Neuron (in vitro differentiated cells): ENCODE results near the gene DPH1.
"Not testable (repeated sequence)": the region's sequence is repeated elsewhere in the genome, so short reads cannot be mapped to it uniquely, and the experiment has no call there.

ENCODE experiments used
- H2AFZ ChIP-seq: one replicate; pipeline ENCODE4 v1.6.1; 2013; ENCODE audit warnings: low read depth, mild to moderate bottlenecking, inconsistent platforms, low read length, moderate library complexity
- H3K27me3 ChIP-seq: one replicate; pipeline ENCODE4 v1.6.1; 2013; ENCODE audit warnings: low read length; ENCODE audit not compliant: insufficient read depth
- H3K36me3 ChIP-seq: one replicate; pipeline ENCODE4 v1.6.1; 2013; ENCODE audit warnings: low read length; ENCODE audit not compliant: insufficient read depth
- H3K4me1 ChIP-seq: one replicate; pipeline ENCODE4 v1.6.1; 2013; ENCODE audit warnings: low read length; ENCODE audit not compliant: insufficient read depth
- H3K4me3 ChIP-seq: 2 replicates; pipeline ENCODE4 v1.5.1; 2013; ENCODE audit warnings: mild to moderate bottlenecking, low read length, moderate library complexity
- H3K9me3 ChIP-seq: one replicate; pipeline ENCODE4 v1.6.1; 2013; ENCODE audit warnings: low read length

Gene DPH1

DNA sequence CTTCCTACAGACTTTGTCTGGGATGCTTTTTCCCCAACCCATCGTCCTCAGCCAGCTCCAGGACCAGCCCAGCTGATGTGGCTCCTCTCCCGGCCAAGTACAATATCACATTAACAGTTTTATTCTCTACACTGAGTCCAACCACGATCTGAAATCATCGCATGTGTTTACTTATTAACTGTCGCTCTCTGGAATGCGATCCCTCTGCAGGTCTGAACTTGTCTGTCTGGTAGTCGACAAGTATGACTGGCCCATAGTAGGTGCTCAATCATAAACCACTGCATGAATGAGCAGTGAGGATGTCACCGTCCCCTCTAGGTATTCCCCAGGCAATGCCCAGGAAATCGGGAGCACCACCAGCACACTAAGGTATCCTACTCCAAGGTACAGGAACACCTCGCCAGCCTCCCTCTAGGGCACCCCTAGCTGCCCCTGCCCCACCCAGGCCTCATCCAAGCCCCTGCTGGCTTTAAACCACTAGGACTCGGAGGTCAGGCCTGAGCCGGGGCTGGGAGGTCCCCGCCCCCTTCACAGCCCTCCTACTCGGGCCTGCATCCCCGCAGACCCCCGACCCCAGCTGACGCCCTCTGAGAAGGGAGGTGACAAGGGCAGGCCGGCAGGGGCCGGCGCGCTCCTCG lies 32.5 kb upstream of the DPH1 start:
- no peaks in the 10 kb centered on the region for H3K36me3 ChIP-seq
- no peak overlapping the region for H2AFZ ChIP-seq
- no peaks in the 10 kb centered on the region for H3K9me3 ChIP-seq
- H3K4me3 ChIP-seq, result no peak overlapping the region
- peaks cover 29% of the 10 kb centered on the region for H3K4me1 ChIP-seq
- no peaks in the 10 kb centered on the region for H3K27me3 ChIP-seq

DNA sequence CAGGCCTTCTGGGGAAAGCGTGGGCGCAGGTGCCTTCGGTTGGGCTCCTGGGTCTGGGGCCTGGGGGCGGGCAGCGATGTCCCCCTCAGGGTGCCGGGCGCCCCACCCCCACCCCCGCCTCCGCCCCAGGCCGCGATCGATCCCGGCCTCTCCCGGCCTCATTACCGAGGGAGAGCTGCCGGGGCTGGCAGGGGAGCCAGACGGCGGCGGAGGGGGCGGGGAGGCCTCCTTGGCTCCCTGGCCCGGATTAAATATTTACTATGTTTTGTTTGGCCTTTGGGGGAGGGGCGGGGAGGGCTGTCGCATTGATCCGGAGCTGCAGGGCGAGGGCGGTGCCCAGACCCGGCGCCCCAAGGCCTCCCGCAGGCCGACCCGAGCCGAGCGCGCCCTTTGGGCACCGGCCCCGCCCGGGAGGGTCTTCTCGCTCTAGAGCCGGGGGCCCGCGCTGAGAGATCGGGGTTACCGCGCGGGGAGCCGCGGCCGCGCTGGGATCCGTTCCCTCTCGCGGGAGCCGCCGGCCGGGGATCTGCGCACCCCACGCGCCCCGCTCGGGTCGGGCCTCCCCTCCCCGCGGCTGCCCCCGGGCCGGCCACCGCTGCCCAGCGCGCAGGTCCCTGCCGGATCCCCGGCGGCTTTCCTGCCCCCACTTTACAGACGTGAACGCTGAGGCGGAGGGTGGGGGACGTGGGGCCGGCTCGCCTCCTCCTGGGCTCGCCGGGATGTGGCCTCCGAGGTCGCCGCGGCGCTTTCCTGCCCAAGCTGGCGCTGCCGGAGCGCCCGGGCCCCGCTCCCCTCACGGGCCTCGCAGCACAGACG lies 31.8 kb upstream of the DPH1 start:
- H3K4me3 ChIP-seq, result no peak overlapping the region

DNA sequence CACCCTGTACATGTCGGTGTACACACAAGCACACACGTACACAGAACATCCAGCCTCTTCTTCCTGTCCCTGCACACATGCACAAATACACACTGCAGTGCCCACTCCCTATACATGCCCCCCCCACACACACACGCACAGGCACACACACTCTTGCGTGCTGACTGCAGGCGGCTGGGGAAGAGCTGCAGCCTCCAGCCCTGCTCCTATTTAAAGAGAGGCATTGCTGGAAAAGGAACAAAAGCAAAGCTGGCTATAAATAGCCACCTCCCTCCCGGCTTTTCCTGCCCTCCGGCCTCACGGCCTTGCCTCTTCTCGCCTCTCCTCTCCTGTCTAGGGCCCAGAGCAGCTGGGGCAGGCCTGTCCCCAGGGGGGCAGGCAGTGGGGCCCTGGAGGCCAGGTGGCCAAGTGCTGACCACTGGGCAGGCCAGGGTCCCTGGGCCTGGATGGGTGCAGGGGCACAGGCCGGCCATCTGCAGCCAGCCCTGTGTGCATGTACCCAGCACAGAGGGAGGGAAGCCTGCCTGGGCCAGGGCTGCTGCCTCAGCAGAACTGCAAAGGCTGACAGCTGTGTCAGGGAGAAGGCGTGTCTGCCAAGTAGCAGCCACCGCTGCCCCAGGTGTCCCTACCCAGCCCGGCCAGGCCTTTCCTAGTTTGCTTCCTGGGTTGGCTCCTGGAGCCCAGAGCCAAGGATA lies 30.2 kb upstream of the DPH1 start:
- peak overlapping the region; percentile 11 for H3K4me3 ChIP-seq
- no peaks in the 10 kb centered on the region for H3K27me3 ChIP-seq
- H3K9me3 ChIP-seq, result no peaks in the 10 kb centered on the region

More for the DNA sequence above, 31.8 kb upstream of the DPH1 start:
- H3K36me3 ChIP-seq, result no peaks in the 10 kb centered on the region
- no peaks in the 10 kb centered on the region for H3K27me3 ChIP-seq
- H3K4me1 ChIP-seq, result peaks cover 29% of the 10 kb centered on the region
- H3K9me3 ChIP-seq, result no peaks in the 10 kb centered on the region
- H2AFZ ChIP-seq, result no peak overlapping the region

GRCh38 chr17:2002767-2003329 lies 27.1 kb upstream of the DPH1 start:
- no peaks in the 10 kb centered on the region for H3K36me3 ChIP-seq
- peaks cover 12% of the 10 kb centered on the region for H3K4me1 ChIP-seq
- H2AFZ ChIP-seq, result no peak overlapping the region
- no peak overlapping the region for H3K4me3 ChIP-seq
- no peaks in the 10 kb centered on the region for H3K9me3 ChIP-seq
- no peaks in the 10 kb centered on the region for H3K27me3 ChIP-seq

More for the DNA sequence above, 30.2 kb upstream of the DPH1 start:
- Histone ChIP-seq H3K36me3 (no peaks in the 10 kb centered on the region), H2AFZ (peak overlapping the region; percentile 7), H3K4me1 (peaks cover 29% of the 10 kb centered on the region)

DNA sequence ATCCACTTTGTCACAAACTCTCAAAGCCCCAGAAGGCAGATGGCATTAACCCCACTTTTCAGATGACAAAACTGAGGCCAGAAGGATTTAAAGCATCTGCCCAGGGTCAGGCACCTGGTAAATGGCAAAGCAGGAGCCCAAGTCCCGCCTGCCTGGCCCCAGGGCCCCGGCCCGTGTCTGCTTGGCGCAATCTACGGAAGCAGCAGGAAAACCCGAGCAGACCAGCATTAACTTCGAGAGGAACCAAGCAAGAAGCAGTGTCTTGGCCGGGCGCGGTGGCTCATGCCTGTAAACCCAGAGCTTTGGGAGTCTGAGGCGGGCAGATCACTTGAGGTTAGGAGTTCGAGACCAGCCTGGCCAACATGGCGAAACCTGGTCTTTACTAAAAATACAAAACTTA lies 26.4 kb upstream of the DPH1 start:
- no peaks in the 10 kb centered on the region for H3K27me3 ChIP-seq
- no peak overlapping the region for H2AFZ ChIP-seq
- peaks cover 12% of the 10 kb centered on the region for H3K4me1 ChIP-seq
- H3K36me3 ChIP-seq, result no peaks in the 10 kb centered on the region
- H3K9me3 ChIP-seq, result no peaks in the 10 kb centered on the region
- H3K4me3 ChIP-seq, result no peak overlapping the region

DNA sequence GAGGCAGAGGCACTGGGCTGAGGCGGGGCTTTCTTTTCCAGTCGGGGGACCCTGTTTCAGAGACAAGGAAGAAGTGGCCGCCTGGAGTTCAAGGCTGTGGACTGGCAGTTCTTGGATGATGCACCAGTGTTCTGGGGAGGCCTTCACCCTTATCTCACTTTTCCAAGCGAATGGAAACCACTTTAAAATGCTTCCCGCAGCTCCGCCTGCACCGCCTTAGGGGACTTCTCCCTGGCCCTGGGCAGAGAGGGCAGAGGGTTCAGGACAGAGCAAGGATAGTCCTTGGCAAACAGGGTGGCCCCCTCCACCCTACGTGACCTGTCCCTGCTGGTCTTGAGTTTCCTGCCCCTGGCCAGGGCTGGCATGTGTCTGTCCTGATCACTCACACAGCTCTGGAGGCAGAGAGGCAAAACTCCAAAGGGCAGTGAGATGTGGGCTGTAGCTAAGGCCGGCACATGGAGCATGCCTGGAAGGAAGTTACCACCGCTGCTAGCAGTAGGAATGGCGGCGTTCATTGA lies 25.5 kb upstream of the DPH1 start:
- Histone ChIP-seq H3K36me3 (no peaks in the 10 kb centered on the region), H3K4me3 (no peak overlapping the region), H3K9me3 (no peaks in the 10 kb centered on the region), H2AFZ (no peak overlapping the region), H3K4me1 (peaks cover 8% of the 10 kb centered on the region), H3K27me3 (no peaks in the 10 kb centered on the region)

- peaks cover 12% of the 10 kb centered on the region for H3K4me1 ChIP-seq
- no peaks in the 10 kb centered on the region for H3K27me3 ChIP-seq
- no peak overlapping the region for H3K4me3 ChIP-seq
- H2AFZ ChIP-seq, result no peak overlapping the region
- H3K9me3 ChIP-seq, result no peaks in the 10 kb centered on the region
- H3K36me3 ChIP-seq, result no peaks in the 10 kb centered on the region
Observed at GRCh38 chr17:2008332-2009126, 21.4 kb upstream of the DPH1 start.

GRCh38 chr17:2009737-2010136 lies 20.2 kb upstream of the DPH1 start:
- H3K4me3 ChIP-seq, result no peak overlapping the region
- H3K36me3 ChIP-seq, result no peaks in the 10 kb centered on the region
- H3K27me3 ChIP-seq, result no peaks in the 10 kb centered on the region
- no peak overlapping the region for H2AFZ ChIP-seq
- H3K9me3 ChIP-seq, result no peaks in the 10 kb centered on the region
- peaks cover 12% of the 10 kb centered on the region for H3K4me1 ChIP-seq

DNA sequence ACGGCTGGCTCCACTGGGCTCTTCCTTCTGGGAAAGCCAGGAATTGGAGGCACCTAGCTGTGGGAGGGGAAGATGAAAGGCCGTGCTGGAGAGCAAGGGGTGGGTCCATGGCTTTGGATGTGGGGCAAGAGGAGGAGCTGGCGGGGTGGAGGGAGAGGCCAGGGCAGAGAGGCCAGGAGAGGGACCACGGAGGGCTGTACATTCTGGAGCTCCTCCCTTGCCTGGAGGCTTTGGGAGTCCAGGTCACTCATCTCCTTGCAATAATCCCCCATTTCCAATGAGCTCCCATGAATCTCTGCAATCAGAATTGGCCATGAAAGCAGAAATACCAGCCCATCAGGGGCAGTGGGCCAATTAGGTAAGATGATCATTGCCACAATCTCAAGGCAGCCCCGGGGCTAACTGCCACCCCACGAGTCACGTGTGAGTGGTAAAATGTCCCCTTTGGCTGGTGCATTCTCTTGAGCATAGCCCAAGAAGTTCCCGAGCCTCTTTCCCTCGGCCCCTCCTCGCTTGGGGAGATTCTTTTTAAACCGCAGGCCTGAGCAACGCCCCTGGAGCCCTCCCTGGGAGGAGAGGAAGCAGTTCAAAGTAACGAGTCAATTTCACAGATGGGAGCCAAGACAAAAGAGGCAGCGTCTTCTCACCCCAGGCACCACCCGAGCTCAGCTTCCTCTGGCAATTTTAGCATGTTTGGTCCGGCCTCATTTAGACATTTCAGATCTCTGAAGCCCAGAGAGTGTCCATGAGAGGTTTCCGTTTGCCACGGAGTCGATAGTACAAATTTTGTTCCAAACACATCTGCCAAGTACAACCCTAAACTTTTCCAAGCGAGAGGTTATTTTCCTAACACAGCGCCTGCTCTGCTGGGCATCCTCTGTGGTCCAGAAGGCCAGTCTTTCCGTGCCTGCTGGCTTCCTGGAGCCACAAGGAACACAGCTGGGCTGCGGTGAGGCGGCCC lies 18.3 kb upstream of the DPH1 start:
- H3K4me3 ChIP-seq, result no peak overlapping the region
- H2AFZ ChIP-seq, result peak overlapping the region; percentile 42
- peaks cover 12% of the 10 kb centered on the region for H3K4me1 ChIP-seq
- H3K36me3 ChIP-seq, result no peaks in the 10 kb centered on the region
- H3K27me3 ChIP-seq, result no peaks in the 10 kb centered on the region
- H3K9me3 ChIP-seq, result no peaks in the 10 kb centered on the region

GRCh38 chr17:2012499-2012898 lies 17.5 kb upstream of the DPH1 start:
- Histone ChIP-seq H3K4me3 (no peak overlapping the region), H2AFZ (no peak overlapping the region), H3K27me3 (peaks cover 1% of the 10 kb centered on the region), H3K36me3 (no peaks in the 10 kb centered on the region), H3K9me3 (no peaks in the 10 kb centered on the region), H3K4me1 (peaks cover 12% of the 10 kb centered on the region)

DNA sequence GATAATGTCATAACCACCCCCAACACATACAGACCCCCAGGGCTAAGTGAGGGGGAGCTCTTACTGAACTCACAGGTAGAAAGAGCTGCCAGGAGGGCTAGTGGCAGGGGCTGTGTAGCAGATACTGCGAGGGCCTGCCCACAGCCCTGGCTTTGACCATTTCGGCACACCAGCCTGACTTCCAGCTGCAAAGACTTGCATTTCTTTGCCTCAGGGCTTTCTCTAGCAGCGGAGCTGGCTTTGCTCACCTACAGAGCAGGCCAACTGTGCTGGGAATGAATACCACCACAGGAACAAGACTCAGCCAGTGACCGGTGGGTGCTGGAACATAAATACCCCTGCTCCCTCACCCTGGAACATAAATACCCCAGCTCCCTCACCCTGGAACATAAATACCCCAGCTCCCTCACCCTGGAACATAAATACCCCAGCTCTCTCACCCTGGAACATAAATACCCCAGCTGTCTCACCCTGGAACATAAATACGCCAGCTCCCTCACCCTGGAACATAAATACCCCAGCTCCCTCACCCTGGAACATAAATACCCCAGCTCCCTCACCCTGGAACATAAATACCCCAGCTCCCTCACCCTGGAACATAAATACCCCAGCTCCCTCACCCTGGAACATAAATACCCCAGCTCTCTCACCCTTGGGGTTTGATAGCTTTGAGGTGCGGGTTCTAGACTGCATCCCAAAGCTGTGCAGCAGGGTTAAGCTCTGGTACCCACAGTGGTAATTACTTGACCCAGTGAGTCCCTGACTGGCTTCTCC lies 16.5 kb upstream of the DPH1 start:
- H3K27me3 ChIP-seq, H2AFZ ChIP-seq, H3K36me3 ChIP-seq, H3K4me3 ChIP-seq, H3K9me3 ChIP-seq: not testable (repeated sequence)
- H3K4me1 ChIP-seq, result peaks cover 12% of the 10 kb centered on the region
